ENCODE results near the gene ZACN.
A peak's percentile ranks its signal among the peaks of the same experiment; 100 is the strongest.
"Not testable (repeated sequence)": the region's sequence is repeated elsewhere in the genome, so short reads cannot be mapped to it uniquely, and the experiment has no call there.

ZACN gene

GRCh38 chr17:76054112-76054476 is 24.9 kb upstream of the ZACN start:
- DNase-seq (ENCODE audit: low read depth), result no peak

DNA sequence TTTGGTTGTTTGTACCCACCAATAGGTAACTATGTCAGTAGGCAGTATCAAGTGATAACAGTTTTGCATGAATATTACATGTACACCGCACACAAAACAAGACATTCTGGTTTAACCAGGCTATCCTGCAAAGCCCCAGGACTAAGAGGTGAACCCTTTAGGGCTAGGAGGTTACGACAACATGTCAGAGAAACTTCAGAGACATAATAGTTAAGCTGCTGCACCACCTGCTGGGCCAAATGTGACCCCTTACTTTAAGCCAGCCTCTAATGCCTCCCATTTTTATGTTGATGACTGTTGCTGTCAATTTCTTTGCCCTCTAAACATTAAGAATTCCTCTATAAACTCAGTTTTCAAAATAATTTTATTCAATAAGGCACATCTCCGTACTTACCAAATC is 22.1 kb upstream of the ZACN start:
- DNase-seq (ENCODE audit: low read depth), result no peak

DNA sequence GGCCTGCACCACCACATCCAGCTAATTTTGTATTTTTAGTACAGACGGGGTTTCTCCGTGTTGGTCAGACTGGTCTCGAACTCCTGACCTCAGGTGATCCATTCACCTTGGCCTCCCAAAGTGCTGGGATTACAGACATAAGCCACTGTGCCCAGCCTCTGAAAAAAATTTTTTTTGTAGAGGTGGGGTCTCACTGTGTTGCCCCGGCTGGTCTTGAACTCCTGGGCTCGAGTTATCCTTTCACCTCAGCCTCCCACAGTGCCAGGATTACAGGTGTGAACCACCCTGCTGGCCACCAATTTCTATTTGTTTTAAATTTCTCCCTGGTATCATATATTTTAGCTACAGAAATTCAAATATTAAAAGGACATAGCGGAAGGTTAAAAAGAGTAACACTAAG is 20.7 kb upstream of the ZACN start:
- not testable (repeated sequence) for DNase-seq (ENCODE audit: low read depth)

DNA sequence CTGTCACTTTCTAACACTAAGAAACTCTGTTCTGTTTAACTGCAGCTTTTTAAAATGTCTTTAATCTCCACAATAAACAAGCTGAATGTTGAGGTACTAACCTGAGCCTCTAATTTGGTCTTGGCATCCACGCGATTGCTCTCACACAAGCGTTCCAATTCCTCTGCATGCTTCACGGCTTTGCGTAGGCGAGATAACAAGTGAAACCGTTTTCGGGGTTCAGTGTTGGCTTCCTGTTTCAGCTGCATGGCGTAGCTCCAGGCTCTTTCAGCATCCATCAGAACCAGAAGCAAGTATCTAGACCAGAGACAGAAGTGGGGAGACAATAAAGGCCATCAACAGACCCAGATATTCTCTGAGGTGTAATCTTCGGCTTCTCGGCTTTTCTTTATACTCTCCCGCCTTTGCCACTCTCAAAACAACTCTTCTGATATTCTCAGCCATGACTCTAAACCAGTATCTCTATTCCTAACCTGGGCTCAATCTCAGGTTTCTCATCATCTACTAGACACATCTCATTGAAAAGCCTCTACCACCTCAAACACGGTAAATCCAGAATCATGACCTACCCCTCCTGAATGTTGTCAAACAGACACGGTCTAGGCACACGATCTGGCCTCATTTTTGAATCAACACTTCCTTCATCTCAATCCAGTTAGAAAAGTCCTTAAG is 15.0 kb upstream of the ZACN start:
- DNase-seq (ENCODE audit: low read depth), result no peak

GRCh38 chr17:76065775-76066174 is 13.2 kb upstream of the ZACN start:
- DNase-seq (ENCODE audit: low read depth), result no peak

DNA sequence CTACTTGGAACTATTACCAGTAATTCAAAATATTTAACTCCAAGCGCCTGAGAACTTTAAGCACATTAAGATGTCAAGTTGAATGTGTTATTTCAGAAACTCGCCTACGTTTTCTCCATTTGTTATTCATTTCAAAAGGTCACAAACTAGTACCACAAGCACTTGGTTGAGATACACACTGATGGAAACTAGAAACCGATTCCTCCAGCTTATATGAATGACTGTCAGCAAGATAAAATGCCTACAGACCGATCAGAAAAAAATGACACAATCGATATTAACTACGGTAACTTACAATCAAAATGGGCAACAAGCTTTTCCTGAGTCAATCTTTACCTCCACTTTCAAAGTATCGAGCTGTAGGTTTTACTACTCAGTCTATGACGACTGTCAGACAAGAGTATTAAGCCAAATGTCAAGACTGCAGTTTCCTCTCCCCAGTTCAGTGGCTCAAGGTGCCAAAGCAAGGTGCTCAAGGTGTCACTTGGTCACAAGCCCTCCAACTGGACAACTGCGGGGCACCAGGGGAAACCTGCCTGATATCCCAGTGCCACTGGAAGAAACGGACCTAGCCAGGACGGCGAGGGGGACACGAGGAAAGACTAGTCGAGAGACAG is 7.3 kb upstream of the ZACN start:
- no peak for DNase-seq (ENCODE audit: low read depth)

DNA sequence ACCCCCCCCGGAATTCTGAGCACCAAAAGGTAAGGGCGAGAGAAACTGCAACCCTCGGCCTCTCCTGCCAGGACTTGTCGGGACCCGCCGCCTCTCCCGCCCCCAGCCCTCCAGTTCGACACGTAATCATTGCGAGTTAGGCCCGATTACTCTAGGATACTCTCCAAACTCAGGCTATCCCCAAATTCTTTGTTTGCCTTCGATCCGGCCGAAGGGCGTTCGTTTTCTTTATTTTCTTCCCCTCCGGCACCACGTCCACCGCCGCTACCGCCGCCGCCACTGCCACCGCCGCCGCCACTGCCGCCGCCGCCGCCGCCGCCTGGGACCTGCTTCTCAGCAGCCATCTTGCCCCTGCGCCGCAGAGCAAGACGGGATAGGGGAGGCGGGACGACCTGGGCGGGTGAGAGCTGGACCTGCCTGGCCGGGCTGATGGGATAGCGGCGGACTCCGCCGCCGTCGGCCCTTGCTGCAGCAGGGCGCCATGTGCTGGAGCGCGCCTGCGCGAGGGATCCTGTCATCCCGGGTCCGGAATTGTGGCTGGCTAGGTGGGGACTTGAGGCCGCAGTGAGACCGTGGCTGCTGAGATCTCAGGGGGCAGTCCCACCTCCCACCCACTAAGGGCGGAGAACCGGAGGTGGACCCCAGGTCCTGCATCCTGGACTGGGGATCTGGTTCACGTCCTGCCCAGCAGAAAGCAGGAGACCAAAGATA is 6.7 kb upstream of the ZACN start, which contains the start of gene SRP68:
SRP68 (minus strand) TSS at position 370 of the 711 bp plus-strand sequence; CDS start at position 344, 26 bp downstream.
- peak; percentile 70 for DNase-seq (ENCODE audit: low read depth)

- DNase-seq (ENCODE audit: low read depth), result no peak
Measured at GRCh38 chr17:76074390-76075363, 4.3 kb upstream of the ZACN start, which contains the start of gene GALR2. TSS of gene GALR2 (plus strand) at chr17:76074781. CDS start at chr17:76074884, 103 bp downstream.

DNA sequence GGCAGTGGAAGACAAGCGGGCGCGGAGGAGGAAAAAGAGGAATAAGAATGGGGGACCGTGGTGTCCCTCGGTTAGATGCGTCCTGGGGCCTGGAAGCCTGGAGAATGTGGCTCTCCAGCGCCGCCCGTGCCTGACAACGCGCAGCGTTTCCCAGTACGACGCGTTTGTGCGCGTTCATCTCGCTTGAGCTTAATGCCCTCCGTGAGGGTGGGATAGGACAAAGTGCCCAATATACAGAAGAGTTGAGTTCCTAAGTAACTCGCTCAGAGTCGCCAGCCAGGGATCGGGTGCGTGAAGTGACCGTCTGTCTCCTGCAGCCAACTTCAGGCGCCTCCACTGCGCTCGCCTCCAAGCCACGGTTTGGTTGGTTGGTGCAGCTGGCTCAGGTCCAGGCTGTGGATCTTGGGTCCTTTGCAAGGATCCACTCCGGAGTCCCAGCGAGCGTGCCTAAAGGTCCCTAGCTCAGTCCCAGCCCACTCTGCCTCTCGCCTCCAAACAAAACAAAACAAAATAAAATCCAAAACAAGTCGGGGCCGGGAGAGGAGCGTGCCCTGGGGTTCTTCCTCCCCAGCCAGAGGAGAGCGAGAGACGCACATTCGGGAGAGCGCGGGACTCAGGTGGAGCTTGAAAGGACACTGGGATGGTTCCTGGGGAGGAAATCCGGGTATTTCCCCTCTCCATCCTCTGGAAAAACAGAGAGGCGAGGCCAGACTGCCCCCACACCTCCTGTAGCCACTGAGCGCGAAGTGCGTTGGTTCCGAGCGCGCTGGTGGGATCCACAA is 3.4 kb upstream of the ZACN start:
- no peak for DNase-seq (ENCODE audit: low read depth)

GRCh38 chr17:76076146-76076764 is 2.7 kb upstream of the ZACN start:
- no peak for DNase-seq (ENCODE audit: low read depth)

DNA sequence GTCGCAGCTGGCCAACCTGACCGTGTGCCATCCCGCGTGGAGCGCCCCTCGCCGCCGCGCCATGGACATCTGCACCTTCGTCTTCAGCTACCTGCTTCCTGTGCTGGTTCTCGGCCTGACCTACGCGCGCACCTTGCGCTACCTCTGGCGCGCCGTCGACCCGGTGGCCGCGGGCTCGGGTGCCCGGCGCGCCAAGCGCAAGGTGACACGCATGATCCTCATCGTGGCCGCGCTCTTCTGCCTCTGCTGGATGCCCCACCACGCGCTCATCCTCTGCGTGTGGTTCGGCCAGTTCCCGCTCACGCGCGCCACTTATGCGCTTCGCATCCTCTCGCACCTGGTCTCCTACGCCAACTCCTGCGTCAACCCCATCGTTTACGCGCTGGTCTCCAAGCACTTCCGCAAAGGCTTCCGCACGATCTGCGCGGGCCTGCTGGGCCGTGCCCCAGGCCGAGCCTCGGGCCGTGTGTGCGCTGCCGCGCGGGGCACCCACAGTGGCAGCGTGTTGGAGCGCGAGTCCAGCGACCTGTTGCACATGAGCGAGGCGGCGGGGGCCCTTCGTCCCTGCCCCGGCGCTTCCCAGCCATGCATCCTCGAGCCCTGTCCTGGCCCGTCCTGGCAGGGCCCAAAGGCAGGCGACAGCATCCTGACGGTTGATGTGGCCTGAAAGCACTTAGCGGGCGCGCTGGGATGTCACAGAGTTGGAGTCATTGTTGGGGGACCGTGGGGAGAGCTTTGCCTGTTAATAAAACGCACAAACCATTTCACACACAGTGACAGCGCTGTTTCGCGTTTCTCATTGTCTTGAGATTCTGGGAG is 2.0 kb upstream of the ZACN start:
- DNase-seq (ENCODE audit: low read depth), result no peak

DNA sequence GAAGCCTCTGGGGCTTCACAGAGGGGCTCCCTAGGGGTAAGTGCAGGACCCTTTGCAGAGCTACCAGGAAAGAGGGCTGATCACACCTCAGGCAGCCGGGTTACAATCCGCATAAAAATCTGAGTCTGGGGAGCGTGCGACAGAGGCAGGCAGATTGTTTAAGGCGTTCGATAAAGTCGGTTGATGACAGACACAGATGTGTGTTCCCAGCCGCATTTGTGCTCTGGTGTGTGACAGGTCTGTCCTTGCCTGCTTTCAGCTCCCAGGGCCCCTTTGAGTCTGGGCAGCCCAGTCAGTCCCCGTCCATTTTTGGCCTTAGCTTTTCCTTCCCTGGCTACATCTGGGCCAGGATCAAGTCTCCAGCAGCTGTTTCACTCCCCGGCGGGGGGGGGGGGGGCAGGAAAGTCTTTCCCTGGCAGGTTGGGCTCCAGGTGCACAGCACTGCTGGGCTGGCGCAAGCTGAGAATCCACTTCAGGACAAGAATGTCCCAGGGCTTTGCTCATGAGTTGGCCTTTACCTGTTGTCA is 1.3 kb upstream of the ZACN start:
- DNase-seq (ENCODE audit: low read depth), result no peak

- not testable (repeated sequence) for DNase-seq (ENCODE audit: low read depth)
Measured at GRCh38 chr17:76078370-76078769, 612 bp upstream of the ZACN start.

GRCh38 chr17:76079535-76079955 is 563 bp downstream of the ZACN start:
- no peak for DNase-seq (ENCODE audit: low read depth)

DNA sequence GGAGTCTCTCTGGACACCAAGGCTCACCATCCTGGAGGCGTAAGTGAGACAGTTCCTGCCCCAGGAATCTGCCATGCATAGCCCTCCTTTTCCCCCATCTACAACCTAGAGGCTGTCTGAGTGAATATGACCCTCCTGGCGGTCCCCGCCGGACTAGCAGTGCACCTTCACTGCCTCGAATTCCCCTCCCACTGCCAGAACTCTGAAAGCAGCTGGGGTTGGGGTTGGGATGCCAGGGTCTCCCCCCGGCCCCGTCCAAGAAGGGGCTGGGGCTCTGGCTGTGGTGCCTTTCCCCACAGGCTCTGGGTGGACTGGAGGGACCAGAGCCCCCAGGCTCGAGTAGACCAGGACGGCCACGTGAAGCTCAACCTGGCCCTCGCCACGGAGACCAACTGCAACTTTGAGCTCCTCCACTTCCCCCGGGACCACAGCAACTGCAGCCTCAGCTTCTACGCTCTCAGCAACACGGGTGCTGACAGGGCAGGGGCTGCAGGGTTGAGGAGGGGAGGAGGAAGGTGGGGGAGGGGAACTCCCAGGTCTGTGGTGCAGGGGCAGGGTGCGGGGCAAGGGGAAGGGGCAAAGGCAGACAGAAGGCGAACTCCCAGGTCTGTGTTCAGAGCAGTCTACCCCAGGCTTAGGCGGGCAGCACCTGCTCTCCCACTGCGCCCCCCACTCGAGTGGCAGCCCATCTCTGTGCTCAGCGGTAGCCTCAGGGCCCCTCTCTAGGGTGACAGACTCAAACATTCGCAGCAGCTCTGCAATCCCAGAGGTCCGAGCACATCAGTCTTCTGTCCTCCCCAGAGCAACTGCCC is 1.2 kb downstream of the ZACN start:
- no peak for DNase-seq (ENCODE audit: low read depth)

- DNase-seq (ENCODE audit: low read depth), result no peak
Measured at GRCh38 chr17:76080768-76081287, 1.8 kb downstream of the ZACN start.

- DNase-seq (ENCODE audit: low read depth), result no peak
Measured at GRCh38 chr17:76081295-76082210, 2.6 kb downstream of the ZACN start.

All from stimulated activated CD8-positive, alpha-beta memory T cell treated with anti-CD3 and anti-CD28 coated beads, Interleukin-15, amount 100 ng/mL, for 1 hour (primary cell).